Measurements from ENCODE around the gene LPCAT1.

DNA sequence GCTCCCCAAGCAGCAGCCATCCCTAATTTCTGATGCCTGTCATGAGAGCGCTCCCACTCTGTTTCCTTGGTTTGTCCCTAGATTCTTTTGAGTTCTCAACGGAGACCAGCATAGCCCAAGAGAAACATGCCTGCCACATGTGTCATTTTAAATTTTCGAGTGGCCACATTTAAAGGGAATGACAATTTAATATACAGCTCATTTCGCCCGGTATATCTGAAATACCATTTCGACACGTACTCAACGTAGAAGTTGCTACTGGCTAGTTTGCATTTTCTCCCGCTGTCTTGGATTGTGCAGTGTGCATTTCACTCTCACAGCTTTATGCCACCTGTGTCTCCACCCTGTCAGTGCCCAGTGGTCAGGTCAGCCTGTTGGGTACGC, 21.0 kb downstream of the LPCAT1 start:
- no peak for TF ChIP-seq POLR2AphosphoS5 (IDR thresholded peaks at IDR 0.05; ENCODE audit: borderline replicate concordance, low read depth, low read length)
- no peak for TF ChIP-seq EZH2 (IDR thresholded peaks at IDR 0.05)
- no peak for TF ChIP-seq FOXP2 (optimal IDR thresholded peaks at IDR 0.05; ENCODE audit: control extremely low read depth, extremely low read length, insufficient read depth)

All from SK-N-MC (cell line).